NCI-H146 treated with DMSO at 0.1 percent for 48 hours (cell line): ENCODE data around the gene LTBP4.

Experiments used
- DNase-seq: peaks from one replicate; lab custom pipeline; 2025; ENCODE audit not compliant: unreplicated experiment; lab: John Stamatoyannopoulos, UW

The LTBP4 gene

DNA sequence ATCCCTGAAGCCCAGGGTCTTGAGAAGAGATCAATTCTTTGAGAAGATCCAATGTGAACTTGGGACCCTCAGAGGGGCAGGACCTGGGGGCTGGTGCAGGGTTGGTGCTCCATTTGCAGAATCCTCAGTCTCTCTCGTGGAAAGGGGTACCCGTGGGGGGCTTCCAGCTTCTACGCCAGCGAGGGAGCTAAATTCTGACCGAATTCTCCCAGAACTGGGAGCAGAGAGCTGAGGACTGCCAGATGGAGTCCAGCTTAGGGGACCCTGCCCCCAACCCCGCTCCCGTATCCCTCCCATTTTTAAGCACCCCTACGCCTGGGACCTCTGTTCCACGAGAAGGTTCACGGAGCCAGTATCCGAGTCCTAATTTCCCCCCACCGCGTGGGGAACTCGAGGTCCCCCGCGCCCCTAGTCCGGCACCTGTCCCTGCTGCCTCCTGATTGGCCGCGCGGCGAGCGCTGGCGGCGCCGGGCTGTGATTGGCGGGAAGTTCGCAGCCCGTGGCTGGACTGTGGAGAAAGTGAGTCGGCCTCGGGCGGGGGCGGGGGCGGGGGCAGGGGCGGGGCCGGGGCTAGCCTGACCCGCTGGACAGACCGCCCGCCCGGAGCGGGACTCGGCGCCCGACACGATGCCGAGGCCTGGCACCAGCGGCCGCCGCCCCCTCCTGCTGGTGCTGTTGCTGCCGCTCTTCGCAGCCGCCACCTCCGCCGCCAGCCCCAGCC lies 4.4 kb upstream of the LTBP4 start:
- DNase-seq: no peak

GRCh38 chr19:40597329-40597838 lies 3.8 kb upstream of the LTBP4 start:
- DNase-seq: no peak

- peak; percentile 59 for DNase-seq
Measured at GRCh38 chr19:40598121-40598917, 2.9 kb upstream of the LTBP4 start.

GRCh38 chr19:40598918-40599307 lies 2.3 kb upstream of the LTBP4 start:
- DNase-seq: no peak

GRCh38 chr19:40599331-40599901 lies 1.8 kb upstream of the LTBP4 start:
- no peak for DNase-seq

DNA sequence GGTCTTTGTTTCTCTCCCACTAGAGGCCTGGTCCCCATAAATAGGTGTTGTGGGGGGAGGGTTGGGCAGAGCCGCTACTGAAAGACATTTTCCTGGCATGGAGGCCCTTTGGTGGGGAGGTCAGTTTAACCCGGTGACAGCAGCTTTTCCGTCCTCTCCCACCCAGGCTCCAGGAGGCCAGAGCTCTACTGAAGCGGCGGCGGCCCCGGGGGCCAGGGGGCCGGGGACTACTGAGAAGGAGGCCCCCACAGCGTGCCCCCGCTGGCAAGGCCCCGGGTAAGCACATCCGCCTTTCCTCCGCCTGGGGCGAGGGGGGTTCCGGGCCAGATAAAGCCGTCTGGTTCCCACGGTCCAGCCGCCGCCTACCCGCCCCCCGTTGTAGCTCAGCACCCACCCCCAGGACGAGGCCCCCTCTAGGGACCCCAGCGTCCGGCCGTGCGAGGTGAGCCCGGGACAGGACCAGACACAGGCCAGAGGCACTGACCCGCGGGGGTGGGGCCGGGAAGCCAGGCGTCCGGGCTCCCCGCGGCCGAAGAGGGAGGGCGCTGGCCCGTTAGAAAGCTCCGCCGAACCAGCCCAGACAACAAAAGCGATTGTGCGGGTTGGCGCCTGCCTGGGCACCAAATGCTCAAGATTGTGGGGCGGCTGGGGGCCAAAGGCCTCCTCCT lies 1.1 kb upstream of the LTBP4 start:
- DNase-seq: no peak

DNA sequence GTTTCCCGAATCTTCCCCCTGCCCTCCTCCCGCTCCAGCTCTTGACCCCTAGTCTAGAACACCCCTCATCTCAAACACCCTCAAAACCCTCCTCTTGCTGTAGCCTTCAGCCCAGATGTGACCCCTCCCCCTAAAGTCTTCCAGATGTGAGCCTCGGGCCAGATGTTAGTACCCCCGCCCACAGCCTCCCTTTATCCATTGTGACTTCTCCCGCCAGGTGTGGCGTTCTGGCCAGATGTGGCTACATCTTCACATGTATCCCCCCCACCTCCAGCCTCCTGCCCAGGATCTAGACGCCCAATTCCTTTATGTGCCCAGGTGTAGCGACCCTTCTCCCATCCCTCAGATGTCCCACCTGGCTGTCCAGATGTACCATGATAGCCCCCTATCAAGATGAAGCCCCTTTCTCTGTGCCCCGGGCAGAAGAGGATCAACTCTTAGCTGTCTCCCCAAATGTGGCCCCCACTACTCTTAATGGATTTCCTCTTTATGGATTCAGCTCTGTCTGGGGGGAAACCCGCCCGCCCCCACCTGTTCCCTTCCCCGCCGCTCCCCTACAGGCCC lies 517 bp upstream of the LTBP4 start:
- no peak for DNase-seq

DNA sequence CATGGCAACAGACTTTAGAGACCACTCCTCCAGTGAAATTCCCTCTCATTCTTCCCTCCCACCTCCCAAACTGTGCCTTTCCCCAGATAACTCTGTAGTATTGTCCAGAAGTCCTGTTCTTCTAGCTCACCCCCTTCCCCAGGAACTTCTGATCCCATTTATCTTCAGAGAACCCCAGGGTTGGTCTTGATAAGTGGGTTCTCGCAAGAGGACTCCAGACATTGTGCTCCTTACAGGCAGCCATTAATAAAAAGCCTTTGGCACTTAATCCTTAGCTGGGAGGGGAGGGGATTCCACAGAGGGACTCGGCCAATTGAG lies 1.9 kb downstream of the LTBP4 start:
- no peak for DNase-seq

DNA sequence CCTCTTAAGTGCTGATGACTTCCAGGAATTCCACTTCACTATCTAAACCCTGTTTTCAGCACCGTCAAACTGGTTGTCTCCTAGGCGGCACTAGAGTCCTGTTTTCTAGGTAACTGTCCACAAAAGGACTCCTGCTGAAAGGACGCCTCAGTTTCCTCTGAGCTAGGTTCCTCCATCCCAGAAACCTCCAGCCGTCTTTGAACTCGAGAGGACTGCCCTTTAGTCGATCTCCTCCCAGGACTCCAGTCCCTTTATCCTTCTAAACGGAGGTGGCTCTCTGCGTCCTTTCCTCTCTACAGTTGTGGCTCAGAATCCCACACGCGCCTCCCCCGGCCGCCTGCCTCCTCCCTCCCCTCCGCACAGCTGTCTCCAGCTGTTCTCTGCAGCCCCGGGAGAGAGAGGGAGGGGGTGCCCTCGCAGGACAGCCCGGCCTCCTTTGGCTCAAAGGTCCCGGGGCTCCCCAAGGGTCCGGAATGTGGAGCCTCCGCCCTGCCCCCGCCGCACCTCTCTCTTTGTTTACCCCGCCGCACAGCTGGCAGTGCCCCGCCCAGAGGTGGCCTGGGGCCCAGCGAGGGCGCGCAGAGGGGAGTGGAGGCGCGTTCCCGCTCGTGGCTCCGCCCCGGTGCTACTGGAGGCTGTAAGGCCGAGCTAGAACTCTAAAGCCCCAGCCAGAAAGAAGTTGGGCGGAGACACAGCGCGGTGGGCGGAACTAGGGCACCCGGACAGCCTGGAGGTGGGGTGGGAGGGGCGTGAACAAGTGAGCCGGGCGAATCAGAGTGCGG lies 2.4 kb downstream of the LTBP4 start:
- peak; percentile 91 for DNase-seq

GRCh38 chr19:40604171-40604646 lies 3.0 kb downstream of the LTBP4 start:
- DNase-seq: no peak

- no peak for DNase-seq
Measured at GRCh38 chr19:40604647-40605215, 3.6 kb downstream of the LTBP4 start.

GRCh38 chr19:40605216-40605971 lies 4.2 kb downstream of the LTBP4 start:
- peak; percentile 35 for DNase-seq

GRCh38 chr19:40607311-40608239 lies 6.4 kb downstream of the LTBP4 start:
- no peak for DNase-seq

GRCh38 chr19:40608240-40608621 lies 7.1 kb downstream of the LTBP4 start:
- DNase-seq: no peak

GRCh38 chr19:40608957-40609356 lies 7.8 kb downstream of the LTBP4 start:
- DNase-seq: no peak

DNA sequence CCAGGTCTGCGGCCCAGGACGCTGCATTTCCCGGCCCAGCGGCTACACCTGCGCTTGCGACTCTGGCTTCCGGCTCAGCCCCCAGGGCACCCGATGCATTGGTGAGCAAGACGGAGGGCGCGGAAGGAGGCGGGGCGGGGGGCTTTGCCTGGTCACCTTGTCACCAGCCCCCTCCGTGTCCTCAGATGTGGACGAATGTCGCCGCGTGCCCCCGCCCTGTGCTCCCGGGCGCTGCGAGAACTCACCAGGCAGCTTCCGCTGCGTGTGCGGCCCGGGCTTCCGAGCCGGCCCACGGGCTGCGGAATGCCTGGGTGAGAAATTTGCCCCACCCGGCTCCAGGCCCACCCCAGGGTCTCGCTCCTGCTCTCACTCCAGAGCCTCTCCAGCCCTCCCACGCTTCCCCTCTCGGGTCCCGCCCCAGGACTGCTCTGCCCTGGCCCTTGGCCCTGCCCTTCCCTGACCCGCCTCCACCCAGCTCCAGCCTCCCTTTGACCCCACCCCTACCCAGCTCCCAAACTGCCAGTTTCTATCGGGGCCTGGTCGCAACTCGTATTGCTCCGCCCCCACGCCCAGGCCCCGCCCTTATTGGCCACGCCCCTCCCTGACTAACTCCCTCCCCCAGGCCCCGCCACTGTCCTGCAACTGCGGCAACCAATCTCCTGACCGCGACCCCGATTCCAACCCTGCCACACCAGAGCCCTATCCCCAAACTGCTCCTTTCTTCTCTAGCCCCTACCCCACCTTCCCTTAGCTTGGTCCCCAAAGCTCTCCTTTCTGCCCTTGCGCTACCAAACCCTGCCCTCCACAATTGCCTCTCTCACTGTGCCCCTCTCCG lies 8.6 kb downstream of the LTBP4 start:
- peak; percentile 20 for DNase-seq

GRCh38 chr19:40610396-40611064 lies 9.4 kb downstream of the LTBP4 start:
- no peak for DNase-seq
